H1 (cell line): ENCODE measurements around the gene PLEKHM3. TPM values are rescaled to one million over a fixed set of nuclear protein-coding genes. Genes with fewer than 3 reads are reported as not detected.

Source experiments
- CTCF ChIA-PET: fragments of 300-600 bp; sonication (Branson Sonifier 250); formaldehyde crosslinking; loops from one replicate; lab custom pipeline; 2021; ENCODE audit not compliant: partially characterized antibody; lab: Charles Lee
- POLR2A ChIA-PET: fragments of 300-600 bp; sonication (Branson Sonifier 250); formaldehyde crosslinking; loops from one replicate; lab custom pipeline; 2021; ENCODE audit warnings: inconsistent platforms; ENCODE audit not compliant: partially characterized antibody; lab: Charles Lee
- DNase-seq, 2 experiments: peaks; one replicate each; pipeline versions ENCODE4 v3.0.0 to v3.0.0-alpha.2; 2010 to 2022; ENCODE audit warnings: low spot score in 2 of 2, low read depth in 1 of 2, mixed read lengths in 1 of 2
- FAIRE-seq: peaks from 2 replicates; lab custom pipeline; 2011; peaks lifted over from hg19 to GRCh38; lab: Jason Lieb, UNC
- H2AFZ ChIP-seq: 2 replicates; pipeline ENCODE4 v1.8.1; 2012; ENCODE audit warnings: low read length, inconsistent platforms
- H2AK5ac ChIP-seq: 2 replicates; pipeline ENCODE4 v1.6.1; 2013; ENCODE audit warnings: low read depth, low read length
- H2BK120ac ChIP-seq: replicated peaks from 2 replicates; pipeline ENCODE3; 2013; ENCODE audit warnings: low read depth, low read length, inconsistent platforms
- H2BK12ac ChIP-seq: 2 replicates; pipeline ENCODE4 v1.6.1; 2013; ENCODE audit warnings: low read depth, low read length
- H2BK15ac ChIP-seq: 2 replicates; pipeline ENCODE4 v1.6.1; 2013; ENCODE audit warnings: low read length
- H2BK20ac ChIP-seq: 2 replicates; pipeline ENCODE4 v1.6.1; 2013; ENCODE audit warnings: low read length
- H2BK5ac ChIP-seq: 2 replicates; pipeline ENCODE4 v1.6.1; 2013; ENCODE audit warnings: low read depth, low read length
- H3K14ac ChIP-seq: 2 replicates; pipeline ENCODE4 v1.6.1; 2013; ENCODE audit warnings: inconsistent platforms; ENCODE audit not compliant: insufficient read length
- H3K18ac ChIP-seq: 2 replicates; pipeline ENCODE4 v1.6.1; 2013; ENCODE audit warnings: low read length; ENCODE audit errors: extremely low read depth
- H3K23ac ChIP-seq: 2 replicates; pipeline ENCODE4 v1.6.1; 2013; ENCODE audit warnings: inconsistent platforms; ENCODE audit not compliant: insufficient read length
- H3K23me2 ChIP-seq: 2 replicates; pipeline ENCODE4 v1.6.1; 2013; ENCODE audit warnings: low read depth, low read length
- H3K27ac ChIP-seq: 2 replicates; pipeline ENCODE4 v1.6.1; 2011; ENCODE audit warnings: low read depth, low read length, inconsistent platforms
- H3K27me3 ChIP-seq, 4 experiments: replicated peaks in 1 of 4; 1 replicate in 1 of 4; 2 replicates in 3 of 4; pipeline versions ENCODE4 v1.6.1 to v1.8.1; 2011 to 2013; ENCODE audit warnings: low read length in 3 of 4, mild to moderate bottlenecking in 3 of 4, inconsistent platforms in 2 of 4, mixed read lengths in 2 of 4, moderate library complexity in 1 of 4; ENCODE audit not compliant: control insufficient read depth in 3 of 4, insufficient read depth in 3 of 4; ENCODE audit errors: extremely low read depth in 1 of 4
- H3K36me3 ChIP-seq, 4 experiments: 2 replicates each; pipeline versions ENCODE4 v1.6.1 to v1.8.1; 2011 to 2013; ENCODE audit warnings: mild to moderate bottlenecking in 4 of 4, low read length in 3 of 4, moderate library complexity in 2 of 4, control low read depth in 1 of 4, inconsistent platforms in 1 of 4; ENCODE audit not compliant: insufficient read depth in 4 of 4, control insufficient read depth in 2 of 4
- H3K4ac ChIP-seq: replicated peaks from 2 replicates; pipeline ENCODE3; 2013; ENCODE audit warnings: low read length, low read depth, mixed read lengths, inconsistent platforms; ENCODE audit not compliant: insufficient read length
- H3K4me1 ChIP-seq, 4 experiments: replicated peaks in 1 of 4; 1 replicate in 1 of 4; 2 replicates in 3 of 4; pipeline versions ENCODE4 v1.6.1 to v1.8.1; 2011 to 2013; ENCODE audit warnings: low read length in 3 of 4, inconsistent platforms in 2 of 4, mixed read lengths in 1 of 4; ENCODE audit not compliant: insufficient read depth in 4 of 4, control insufficient read depth in 3 of 4
- H3K4me2 ChIP-seq, 2 experiments: 2 replicates each; pipeline versions ENCODE4 v1.6.1 to v1.8.1; 2011 to 2013; ENCODE audit warnings: low read depth in 2 of 2, low read length in 2 of 2, control low read depth in 1 of 2, inconsistent platforms in 1 of 2, mild to moderate bottlenecking in 1 of 2; ENCODE audit not compliant: insufficient read depth in 1 of 2
- H3K4me3 ChIP-seq, 4 experiments: fragments of 200-600, 300-600 bp in 1 of 4; sonication (generic), shearing (Covaris generic), sonication (Bioruptor Twin) in 1 of 4; 2 replicates each; pipeline versions ENCODE4 v1.5.1 to v1.8.1; 2011 to 2016; ENCODE audit warnings: low read length in 4 of 4, low read depth in 3 of 4, control low read depth in 2 of 4, inconsistent platforms in 2 of 4, mild to moderate bottlenecking in 2 of 4, mixed read lengths in 1 of 4, moderate library complexity in 1 of 4; ENCODE audit not compliant: insufficient read depth in 2 of 4; ENCODE audit errors: extremely low read depth in 1 of 4
- H3K56ac ChIP-seq: replicated peaks from 2 replicates; pipeline ENCODE3; 2013; ENCODE audit warnings: low read depth, mild to moderate bottlenecking, mixed read lengths, low read length, inconsistent platforms; ENCODE audit not compliant: insufficient read length
- H3K79me1 ChIP-seq: 2 replicates; pipeline ENCODE4 v1.6.1; 2013; ENCODE audit warnings: low read depth, low read length, control low read depth
- H3K79me2 ChIP-seq, 2 experiments: 2 replicates each; pipeline versions ENCODE4 v1.6.1 to v1.8.1; 2012 to 2013; ENCODE audit warnings: low read length in 2 of 2, mild to moderate bottlenecking in 2 of 2, inconsistent platforms in 1 of 2; ENCODE audit not compliant: insufficient read depth in 2 of 2, control insufficient read depth in 1 of 2
- H3K9ac ChIP-seq, 4 experiments: replicated peaks in 1 of 4; 1 replicate in 1 of 4; 2 replicates in 3 of 4; pipeline versions ENCODE4 v1.6.1 to v1.8.1; 2011 to 2013; ENCODE audit warnings: low read depth in 3 of 4, low read length in 3 of 4, control low read depth in 2 of 4, mild to moderate bottlenecking in 2 of 4, moderate library complexity in 2 of 4, inconsistent platforms in 1 of 4; ENCODE audit errors: extremely low read depth in 1 of 4
- H3K9me3 ChIP-seq, 2 experiments: 2 replicates each; pipeline versions ENCODE4 v1.6.1 to v1.8.1; 2012 to 2013; ENCODE audit warnings: mild to moderate bottlenecking in 2 of 2, moderate library complexity in 2 of 2, control low read depth in 1 of 2, inconsistent platforms in 1 of 2, low read depth in 1 of 2, low read length in 1 of 2, mixed read lengths in 1 of 2; ENCODE audit not compliant: insufficient read depth in 2 of 2
- H4K20me1 ChIP-seq, 2 experiments: replicated peaks in 1 of 2; 2 replicates each; pipeline versions ENCODE3 to v1.8.1; 2011 to 2013; ENCODE audit warnings: inconsistent platforms in 2 of 2, low read length in 2 of 2, mild to moderate bottlenecking in 1 of 2; ENCODE audit not compliant: insufficient read depth in 2 of 2, control insufficient read depth in 1 of 2
- H4K5ac ChIP-seq: 2 replicates; pipeline ENCODE4 v1.6.1; 2013; ENCODE audit warnings: low read length, low read depth, mixed read lengths, inconsistent platforms; ENCODE audit not compliant: insufficient read length
- H4K8ac ChIP-seq: 2 replicates; pipeline ENCODE4 v1.8.0; 2013; ENCODE audit warnings: mild to moderate bottlenecking, moderate library complexity, low read length, inconsistent platforms; ENCODE audit not compliant: insufficient read depth; ENCODE audit errors: extremely low read depth
- H4K91ac ChIP-seq: replicated peaks from 2 replicates; pipeline ENCODE3; 2013; ENCODE audit warnings: low read length, mixed read lengths, inconsistent platforms; ENCODE audit not compliant: insufficient read length
- CEBPB ChIP-seq: IDR thresholded peaks from 2 replicates; pipeline ENCODE4 v1.6.1; 2012; ENCODE audit warnings: low read depth, low read length
- CHD1 ChIP-seq: IDR thresholded peaks from 2 replicates; pipeline ENCODE4 v1.6.1; 2012; ENCODE audit warnings: low read depth, low read length, improper control_type of control experiment
- CTBP2 ChIP-seq: IDR thresholded peaks from 2 replicates; pipeline ENCODE4 v1.7.0; 2011; ENCODE audit warnings: borderline replicate concordance, mild to moderate bottlenecking, moderate library complexity, mixed read lengths, low read length; ENCODE audit not compliant: insufficient read depth, insufficient read length
- JUND ChIP-seq: IDR thresholded peaks from 2 replicates; pipeline ENCODE4 v1.6.1; 2011; ENCODE audit warnings: mild to moderate bottlenecking, improper control_type of control experiment, low read length
- KDM1A ChIP-seq: fragments of 200-600, 300-600 bp; sonication (generic); IDR thresholded peaks from 2 replicates; pipeline ENCODE4 v1.7.1; 2016; ENCODE audit warnings: mild to moderate bottlenecking, low read length, borderline replicate concordance
- KDM4A ChIP-seq: IDR thresholded peaks from one replicate; pipeline ENCODE4 v1.7.1; 2012; ENCODE audit warnings: low read depth, mild to moderate bottlenecking, moderate library complexity, low read length, inconsistent platforms; ENCODE audit not compliant: severe bottlenecking
- POLR2A ChIP-seq, 2 experiments: IDR thresholded peaks; 1 replicate in 1 of 2; 2 replicates in 1 of 2; pipeline ENCODE4 v1.6.1; 2011; ENCODE audit warnings: low read depth in 2 of 2, low read length in 2 of 2, mild to moderate bottlenecking in 2 of 2; ENCODE audit errors: control extremely low read depth in 1 of 2
- POLR2AphosphoS5 ChIP-seq: IDR thresholded peaks from 2 replicates; pipeline ENCODE4 v1.6.1; 2011; ENCODE audit warnings: low read depth, low read length
- RAD21 ChIP-seq, 2 experiments: IDR thresholded peaks in 1 of 2; conservative IDR thresholded peaks in 1 of 2; 2 replicates each; pipeline ENCODE4 v1.6.1; 2011; ENCODE audit warnings: low read depth in 2 of 2, low read length in 2 of 2, improper control_type of control experiment in 1 of 2, inconsistent platforms in 1 of 2, mild to moderate bottlenecking in 1 of 2, moderate library complexity in 1 of 2
- SP1 ChIP-seq: IDR thresholded peaks from 2 replicates; pipeline ENCODE4 v1.6.1; 2011; ENCODE audit warnings: low read depth, low read length
- SUZ12 ChIP-seq: fragments of 200-600 bp; sonication (generic); IDR thresholded peaks from 2 replicates; pipeline ENCODE4 v1.6.1; 2012; ENCODE audit warnings: mild to moderate bottlenecking, inconsistent platforms, low read length, moderate library complexity, mixed read lengths
- WGBS, 2 experiments: shearing (Covaris generic) in 1 of 2; methylation state at CpG; one replicate each; pipeline versions ENCODE4 v1.1.6 to v1.1.7; 2013 to 2015; ENCODE audit warnings: low lambda C conversion rate in 2 of 2, mixed read lengths in 2 of 2, inconsistent platforms in 1 of 2, low coverage in 1 of 2, missing lambda C conversion rate in 1 of 2; ENCODE audit not compliant: insufficient replicate concordance in 2 of 2, insufficient coverage in 1 of 2, insufficient read length in 1 of 2; ENCODE audit errors: extremely low coverage in 1 of 2, missing lambda C conversion rate in 1 of 2; 5-methylcytosine and 5-hydroxymethylcytosine counted together
- polyA plus RNA-seq, 7 experiments: library from polyadenylated mRNA; depleted of rRNA in 3 of 7; stranded (reverse) in 5 of 7; unstranded in 2 of 7; fragments of >200 nt in 5 of 7; fragments of 200-250 nt in 2 of 7; gene quantifications; 1 replicate in 5 of 7; 2 replicates in 1 of 7; 4 replicates in 1 of 7; pipeline versions ENCODE4 v1.2.1 to v1.2.3, GENCODE V29; 2011 to 2013; ENCODE audit warnings: missing spikeins in 2 of 7, mixed read lengths in 2 of 7
- total RNA-seq: library from RNA; stranded (reverse); fragmentation: NEBNext Ultra II Directional; extraction: Animal tissue kit (Norgen Biotek cat#: 25700); gene quantifications from 2 replicates; pipeline ENCODE4 v1.2.1, GENCODE V29; 2021
- TF ChIP-seq, protein P1 (sequence below): IDR thresholded peaks from 2 replicates; pipeline ENCODE4 v1.6.1; 2012; ENCODE audit warnings: inconsistent platforms

PLEKHM3 gene
- total and polyA plus RNA-seq, 2 of the 8 experiments (the other 6 are each of a cell fraction or from before 2014, with no cell fraction given): 2.3 to 5.8 TPM

- DNase-seq (no peak), FAIRE-seq (no peak)
- Histone ChIP-seq H3K23ac (no peak overlapping the region), H3K4me3 (no peak overlapping the region), H3K4me2 (no peak overlapping the region), H2BK5ac (no peak overlapping the region), H3K4ac (no peak overlapping the region), H4K5ac (no peak overlapping the region), H3K9me3 (no peaks in the 10 kb centered on the region), H3K27me3 (no peaks in the 10 kb centered on the region), H2BK120ac (no peak overlapping the region), H3K18ac (no peak overlapping the region), H4K20me1 (no peaks in the 10 kb centered on the region), H3K79me1 (no peaks in the 10 kb centered on the region), H2AK5ac (no peak overlapping the region), H3K27ac (no peak overlapping the region), H4K91ac (no peak overlapping the region), H3K79me2 (no peaks in the 10 kb centered on the region), H3K56ac (no peak overlapping the region), H2BK20ac (no peak overlapping the region), H2BK15ac (no peak overlapping the region), H2AFZ (no peak overlapping the region), H3K9ac (no peak overlapping the region), H3K4me1 (peaks cover 0 to 7% (median 0%) of the 10 kb centered on the region in 4 experiments; a peak in 2 of 7 replicates), H4K8ac (no peak overlapping the region), H3K23me2 (no peaks in the 10 kb centered on the region), H2BK12ac (no peak overlapping the region), H3K14ac (no peak overlapping the region), H3K36me3 (no peaks in the 10 kb centered on the region)
- 91% methylated on average over 13 of the region's 13 CpGs; no CpG with 5 or more reads in 1 of the 2 experiments for WGBS, 2 experiments
- POLR2A ChIA-PET: interaction anchor here (1.7 kb wide), 1 partner anchor 160 kb away, joined by 4 read pairs; no protein-coding TSS in a partner anchor
- CTCF ChIA-PET: interaction anchor here (0.8 to 1.9 kb wide), 6 partner anchors 9 to 180 kb away, joined by 3 to 5 read pairs (median 3); no protein-coding TSS in a partner anchor
- TF ChIP-seq KDM1A (no peak), SUZ12 (no peak), CHD1 (no peak), POLR2AphosphoS5 (no peak), POLR2A (IDR thresholded peaks at IDR 0.05; ENCODE audit: control extremely low read depth in 1 of 2, low read depth in 2 of 2, low read length in 2 of 2) (no peak), CEBPB (no peak), JUND (no peak), RAD21 (IDR thresholded peaks at IDR 0.05 in 1 of 2, conservative IDR thresholded peaks at IDR 0.05 in 1 of 2; ENCODE audit: low read depth in 2 of 2, low read length in 2 of 2) (no peak), CTBP2 (no peak), SP1 (no peak), KDM4A (no peak)
- TF ChIP-seq, protein P1, sequence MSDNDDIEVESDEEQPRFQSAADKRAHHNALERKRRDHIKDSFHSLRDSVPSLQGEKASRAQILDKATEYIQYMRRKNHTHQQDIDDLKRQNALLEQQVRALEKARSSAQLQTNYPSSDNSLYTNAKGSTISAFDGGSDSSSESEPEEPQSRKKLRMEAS: no peak
Observed at GRCh38 chr2:207926133-207926988, 99.0 kb downstream of the PLEKHM3 start.
